Bone marrow (tissue), 2 donors: ENCODE measurements around the gene C1QTNF12.

ENCODE experiments used
- DNase-seq, 2 donors: peaks; one replicate each; lab custom pipeline; 2025; lab: John Stamatoyannopoulos, UW

Gene C1QTNF12

GRCh38 chr1:1246577-1247340 lies at the start of gene C1QTNF12:
Gene C1QTNF12 (minus strand): TSS chr1:1246722. CDS start chr1:1246690, 32 bp downstream.
- DNase-seq, result no peak

GRCh38 chr1:1295154-1295923 lies 48.8 kb upstream of the C1QTNF12 start:
- DNase-seq, result no peak

- DNase-seq, result no peak
These were observed 47.8 kb upstream of the C1QTNF12 start for GRCh38 chr1:1294250-1294890.

DNA sequence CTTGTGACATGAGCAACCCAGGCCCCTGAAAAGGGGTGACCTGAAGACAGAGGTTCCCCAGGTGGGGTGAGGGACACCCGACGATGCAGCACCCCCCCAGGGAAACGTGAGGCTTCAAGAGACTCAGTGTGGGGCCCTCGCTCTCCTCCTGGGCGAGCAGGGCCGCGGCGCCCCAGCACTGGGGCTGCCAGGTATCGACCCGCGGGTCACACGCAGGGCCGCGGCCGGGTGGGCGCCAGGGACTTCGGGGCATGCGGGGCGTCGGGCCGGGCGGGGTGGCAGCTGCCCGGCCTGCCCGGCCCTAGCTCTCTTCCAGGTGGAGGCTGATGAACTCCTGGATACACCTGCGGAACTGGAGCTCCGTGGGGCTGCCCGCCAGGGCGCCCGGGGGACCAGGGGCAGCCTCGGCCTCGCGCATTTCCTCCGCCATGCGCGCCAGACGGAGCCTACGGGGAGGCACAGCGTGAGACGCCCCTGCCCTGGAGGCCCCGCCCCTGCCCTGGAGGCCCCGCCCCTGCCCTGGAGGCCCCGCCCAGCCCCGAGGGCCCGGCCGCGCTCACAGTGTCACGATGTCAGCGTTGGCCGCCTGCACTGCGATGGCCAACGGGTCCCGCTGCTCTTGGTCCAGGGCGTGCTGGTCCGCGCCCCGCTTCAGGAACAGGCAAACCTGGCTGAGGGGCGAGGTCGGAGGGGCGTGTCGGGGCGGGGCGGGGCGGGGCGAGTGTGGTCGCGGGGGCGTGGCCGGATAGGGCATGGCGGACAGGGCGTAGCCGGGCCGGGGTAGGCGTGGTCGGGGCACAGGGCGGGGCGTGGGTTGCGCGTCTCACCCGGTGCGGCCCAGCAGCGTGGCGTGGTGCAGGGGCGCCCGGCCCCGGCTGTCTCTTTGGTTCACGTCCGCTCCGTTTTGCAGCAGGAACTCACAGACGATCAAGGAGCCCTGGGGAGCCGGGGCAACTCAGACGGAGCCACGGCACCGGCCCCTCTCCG lies 47.0 kb upstream of the C1QTNF12 start:
- no peak for DNase-seq

DNA sequence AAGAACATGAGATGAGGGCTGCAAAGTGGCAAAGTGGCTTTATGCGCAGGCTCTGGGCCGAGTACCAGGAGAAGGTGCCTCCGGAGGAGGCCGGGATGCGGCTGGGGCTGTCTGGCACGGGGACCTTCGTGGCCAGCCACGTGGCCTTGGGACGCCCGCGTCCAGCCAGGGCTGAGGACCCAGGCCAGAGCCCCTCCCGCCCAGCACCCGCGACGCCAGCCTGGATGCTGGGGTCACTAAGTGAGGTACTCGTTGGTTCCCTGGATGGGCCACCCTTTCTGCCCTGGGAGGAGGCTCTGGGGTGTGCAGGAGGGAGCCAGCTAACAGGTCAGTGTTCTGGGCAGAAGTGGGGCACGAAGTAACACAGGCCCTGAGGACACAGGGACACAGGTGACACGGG lies 46.3 kb upstream of the C1QTNF12 start:
- DNase-seq, result no peak

GRCh38 chr1:1292442-1292779 lies 45.9 kb upstream of the C1QTNF12 start:
- DNase-seq, result no peak

GRCh38 chr1:1291548-1292441 lies 45.3 kb upstream of the C1QTNF12 start:
- no peak for DNase-seq

DNA sequence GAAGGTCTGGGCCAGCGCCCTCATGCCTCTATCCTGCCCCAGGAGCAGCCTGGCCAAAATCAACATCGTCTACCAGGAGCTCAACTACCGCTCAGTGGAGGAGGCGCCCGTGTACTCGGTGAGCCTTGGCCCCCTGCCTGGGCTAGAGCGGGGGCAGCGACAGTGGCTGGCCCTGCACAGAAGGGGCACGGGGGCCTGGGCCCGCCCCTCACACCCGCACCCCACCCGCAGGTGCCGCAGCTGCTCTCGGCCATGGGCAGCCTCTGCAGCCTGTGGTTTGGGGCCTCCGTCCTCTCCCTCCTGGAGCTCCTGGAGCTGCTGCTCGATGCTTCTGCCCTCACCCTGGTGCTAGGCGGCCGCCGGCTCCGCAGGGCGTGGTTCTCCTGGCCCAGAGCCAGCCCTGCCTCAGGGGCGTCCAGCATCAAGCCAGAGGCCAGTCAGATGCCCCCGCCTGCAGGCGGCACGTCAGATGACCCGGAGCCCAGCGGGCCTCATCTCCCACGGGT lies 44.6 kb upstream of the C1QTNF12 start:
- DNase-seq, result no peak

DNA sequence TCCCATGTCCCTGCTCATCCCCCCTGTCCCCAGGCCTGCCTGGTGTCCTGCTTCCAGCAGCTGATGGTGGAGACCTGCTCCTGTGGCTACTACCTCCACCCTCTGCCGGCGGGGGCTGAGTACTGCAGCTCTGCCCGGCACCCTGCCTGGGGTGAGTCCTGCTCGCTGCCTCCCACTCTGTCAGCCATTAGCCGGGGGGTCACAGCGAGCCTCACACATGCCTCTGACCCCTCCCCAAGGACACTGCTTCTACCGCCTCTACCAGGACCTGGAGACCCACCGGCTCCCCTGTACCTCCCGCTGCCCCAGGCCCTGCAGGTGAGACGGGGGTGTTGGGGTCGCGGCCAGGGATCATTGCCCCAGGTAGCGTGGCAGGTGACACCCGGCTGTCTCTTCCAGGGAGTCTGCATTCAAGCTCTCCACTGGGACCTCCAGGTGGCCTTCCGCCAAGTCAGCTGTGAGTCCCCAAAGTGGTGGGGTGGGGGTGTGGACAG lies 43.8 kb upstream of the C1QTNF12 start:
- peak in 1 of 2 donors; percentile 9 for DNase-seq

DNA sequence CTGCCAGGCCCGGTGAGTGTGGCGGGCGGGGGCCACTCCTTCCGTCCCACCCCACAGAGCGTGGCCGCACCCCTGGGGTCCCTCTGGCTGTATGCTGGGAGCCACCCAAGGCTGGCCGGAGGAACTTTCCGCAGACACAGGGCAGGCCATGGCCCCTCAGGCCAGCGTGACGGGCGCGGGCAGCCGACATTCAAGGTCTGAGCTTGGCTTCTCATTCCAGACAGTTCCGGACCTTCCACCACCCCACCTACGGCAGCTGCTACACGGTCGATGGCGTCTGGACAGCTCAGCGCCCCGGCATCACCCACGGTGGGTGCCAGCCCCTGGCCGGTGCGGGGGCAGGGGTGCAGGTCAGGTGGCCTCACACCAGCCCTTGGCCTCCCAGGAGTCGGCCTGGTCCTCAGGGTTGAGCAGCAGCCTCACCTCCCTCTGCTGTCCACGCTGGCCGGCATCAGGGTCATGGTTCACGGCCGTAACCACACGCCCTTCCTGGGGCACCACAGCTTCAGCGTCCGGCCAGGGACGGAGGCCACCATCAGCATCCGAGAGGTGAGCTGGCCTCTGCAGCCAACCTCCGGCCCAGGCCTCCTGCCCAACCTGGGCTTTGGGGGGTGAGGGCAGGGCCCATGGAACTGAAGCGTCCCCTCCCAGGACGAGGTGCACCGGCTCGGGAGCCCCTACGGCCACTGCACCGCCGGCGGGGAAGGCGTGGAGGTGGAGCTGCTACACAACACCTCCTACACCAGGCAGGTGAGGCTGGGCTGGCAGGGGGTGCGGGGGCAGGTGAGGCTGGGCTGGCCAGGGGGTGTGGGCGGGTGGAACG lies 41.0 kb upstream of the C1QTNF12 start:
- no peak for DNase-seq

GRCh38 chr1:1286313-1287261 lies 40.1 kb upstream of the C1QTNF12 start:
- DNase-seq, result no peak

DNA sequence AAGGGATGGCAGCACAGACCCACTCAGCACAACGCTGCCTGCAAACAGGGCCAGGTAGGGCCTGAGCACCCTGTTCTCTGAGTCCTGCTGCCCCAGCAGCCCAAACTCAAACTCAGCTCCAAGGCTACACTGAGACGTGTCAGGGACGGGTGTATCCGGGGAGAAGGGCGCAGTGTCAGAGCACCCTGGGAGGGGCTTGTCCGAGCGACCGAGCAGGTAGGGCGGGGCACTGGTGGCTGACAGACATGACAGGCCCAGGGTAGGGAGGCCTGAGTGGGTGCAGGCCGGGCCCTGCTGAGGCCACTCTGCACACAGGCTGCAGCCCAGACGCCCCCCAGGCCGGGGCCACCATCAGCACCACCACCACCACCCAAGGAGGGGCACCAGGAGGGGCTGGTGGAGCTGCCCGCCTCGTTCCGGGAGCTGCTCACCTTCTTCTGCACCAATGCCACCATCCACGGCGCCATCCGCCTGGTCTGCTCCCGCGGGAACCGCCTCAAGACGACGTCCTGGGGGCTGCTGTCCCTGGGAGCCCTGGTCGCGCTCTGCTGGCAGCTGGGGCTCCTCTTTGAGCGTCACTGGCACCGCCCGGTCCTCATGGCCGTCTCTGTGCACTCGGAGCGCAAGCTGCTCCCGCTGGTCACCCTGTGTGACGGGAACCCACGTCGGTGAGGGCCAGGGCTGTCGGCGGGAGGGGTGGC lies 39.2 kb upstream of the C1QTNF12 start:
- DNase-seq, result no peak

- DNase-seq, result no peak
These were observed 38.6 kb upstream of the C1QTNF12 start for GRCh38 chr1:1285102-1285571.

- DNase-seq, result no peak
These were observed 37.9 kb upstream of the C1QTNF12 start for GRCh38 chr1:1284221-1285101.

DNA sequence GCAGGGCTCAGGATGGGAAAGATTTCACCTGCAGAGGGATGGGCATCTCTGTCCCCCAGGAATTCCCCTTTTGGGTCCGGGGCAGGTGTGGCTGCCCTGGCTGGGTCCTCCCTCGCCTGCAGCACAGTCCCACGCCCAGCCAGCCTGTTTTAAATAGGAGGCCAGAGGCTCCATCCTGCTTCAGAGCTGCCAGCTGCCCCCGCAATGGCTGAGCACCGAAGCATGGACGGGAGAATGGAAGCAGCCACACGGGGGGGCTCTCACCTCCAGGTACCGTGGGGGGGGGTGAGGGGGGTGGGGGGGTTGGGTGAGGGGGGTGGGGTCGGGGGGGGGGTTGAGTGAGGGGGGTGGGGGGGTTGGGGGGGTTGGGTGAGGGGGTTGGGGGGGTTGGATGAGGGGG lies 37.3 kb upstream of the C1QTNF12 start:
- no peak for DNase-seq

- no peak for DNase-seq
These were observed 36.5 kb upstream of the C1QTNF12 start for GRCh38 chr1:1282998-1283397.
